Pancreas (tissue), 10 donors: Measurements from ENCODE around the gene SLC39A11. TPM values are rescaled to one million over a fixed set of nuclear protein-coding genes. Genes with fewer than 3 reads are reported as not detected.

Experiments
- ATAC-seq, 4 donors: fragments of 200-7000 bp; cut with Tn5 transposase; one replicate each; pipeline versions ENCODE4 v1.8.0 to v1.9.1; 2020; ENCODE audit warnings: mild to moderate bottlenecking in 4 of 4, moderate library complexity in 4 of 4
- DNase-seq, 6 donors: peaks; one replicate each; pipeline ENCODE4 v3.0.0-alpha.2; 2020
- FAIRE-seq: peaks from 2 replicates; lab custom pipeline; 2012; peaks lifted over from hg19 to GRCh38; lab: Jason Lieb, UNC
- H3K27ac ChIP-seq, 4 donors: fragments of 200-600 bp; sonication (generic); 1 replicate in 3 of 4; 2 replicates in 1 of 4; pipeline versions ENCODE4 v1.5.0 to v1.8.0; 2020
- H3K27me3 ChIP-seq, 4 donors: fragments of 200-600 bp; one replicate each; pipeline ENCODE4 v1.8.0; 2021
- H3K36me3 ChIP-seq, 3 donors: fragments of 200-600 bp; sonication (generic) in 1 of 3; one replicate each; pipeline versions ENCODE4 v1.5.0 to v1.8.0; 2020 to 2021
- H3K4me1 ChIP-seq, 3 donors: fragments of 200-600 bp; one replicate each; pipeline ENCODE4 v1.8.0; 2021
- H3K4me3 ChIP-seq, 4 donors: fragments of 200-600 bp; sonication (generic) in 2 of 4; one replicate each; pipeline versions ENCODE4 v1.5.0 to v1.8.0; 2020 to 2021
- H3K9me3 ChIP-seq, 4 donors: fragments of 200-600 bp; one replicate each; pipeline ENCODE4 v1.8.0; 2021
- WGBS, 2 donors: extraction: QIAGEN DNeasy Blood & Tissue Kit; methylation state at CpG; one replicate each; pipeline ENCODE4 v1.1.7; 2013; 5-methylcytosine and 5-hydroxymethylcytosine counted together
- intact Hi-C, 3 donors: fragments of 100-400 bp; cut with DNase I; formaldehyde crosslinking; loops; one replicate each; pipeline versions ENCODE4 v1.11.1 to v1.14.2; 2022
- polyA plus RNA-seq, 2 donors: library from polyadenylated mRNA; stranded (reverse); fragments of 200-250 nt; gene quantifications; one replicate each; pipeline ENCODE4 v1.2.3, GENCODE V29; 2013
- total RNA-seq, 6 donors: library from RNA; stranded (reverse); fragmentation: NEBNext Ultra II Directional in 4 of 6; extraction: Animal tissue kit (Norgen Biotek cat#: 25700) in 4 of 6; gene quantifications; one replicate each; pipeline versions ENCODE4 v1.2.1 to v1.2.4, GENCODE V29; 2021 to 2023
- TF ChIP-seq, protein P1 (sequence below), 4 donors: fragments of 200-600 bp; sonication (generic) in 3 of 4; IDR thresholded peaks; one replicate each; pipeline versions ENCODE4 v1.5.0 to v1.8.0; 2021; ENCODE audit warnings: antibody characterized with exemption in 4 of 4
- donor health status: healthy with polysubstance abuse.
- donor health status: DM: no; HTN: no; CAD: no; lungs with moderate emphysema.
- donor health status: DM: no; HTN: no; CAD: no.
- donor health status: control.
- donor health status: control.
- donor health status: Bipolar disorder and iron deficiency.
- donor health status: DM: yes; HTN: yes; CAD: no.
- donor health status: DM: no; HTN: no; CAD: no.
- donor health status: DM: no; HTN: no; CAD: no.
- donor health status: DM: yes; HTN: yes; CAD: no.

The SLC39A11 gene
- total and polyA plus RNA-seq, 8 donors, result 7.9 to 32.9 (median 19.9) TPM

DNA sequence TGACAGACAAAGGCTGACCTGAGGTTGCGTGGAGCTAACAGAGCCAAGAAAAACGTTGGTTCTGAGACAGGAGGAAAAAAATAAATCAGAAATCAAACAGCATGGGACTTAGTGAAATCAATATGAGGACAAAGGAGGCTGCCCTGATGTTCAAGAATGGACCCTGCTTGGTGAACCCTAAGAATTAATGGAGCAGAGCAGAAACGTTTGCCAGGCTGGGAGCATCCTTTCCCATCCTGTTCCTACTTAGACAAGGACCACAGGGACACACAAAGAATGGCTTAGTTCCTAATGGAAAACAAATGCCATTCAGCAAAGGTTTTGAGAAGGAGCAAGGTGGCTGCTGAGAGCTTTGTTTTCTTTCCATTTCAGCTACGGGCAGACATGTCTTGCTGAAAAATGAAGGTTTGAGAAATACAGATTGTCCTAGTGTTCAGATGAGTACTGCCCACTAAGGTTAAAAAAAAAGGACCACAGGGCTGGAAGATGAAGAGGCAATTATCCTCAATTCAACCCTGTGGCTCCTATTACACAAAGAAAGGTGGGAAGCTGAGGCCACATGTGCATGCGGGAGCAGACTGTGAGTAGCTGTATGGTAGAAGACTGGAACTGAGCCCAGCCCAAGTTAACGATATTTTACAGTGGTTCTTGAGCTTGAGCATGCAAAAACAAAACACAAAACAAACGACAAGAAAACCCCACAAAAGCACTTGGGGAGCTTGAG lies 230.1 kb downstream of the SLC39A11 start:
- Histone ChIP-seq H3K9me3 (no peaks in the 10 kb centered on the region), H3K4me1 (no peaks in the 10 kb centered on the region), H3K4me3 (no peak overlapping the region), H3K27me3 (no peaks in the 10 kb centered on the region), H3K36me3 (no peaks in the 10 kb centered on the region), H3K27ac (no peak overlapping the region)
- intact Hi-C loops, result no loop called here
- ATAC-seq (no peak), DNase-seq (no peak), FAIRE-seq (no peak)
- TF ChIP-seq, protein P1, sequence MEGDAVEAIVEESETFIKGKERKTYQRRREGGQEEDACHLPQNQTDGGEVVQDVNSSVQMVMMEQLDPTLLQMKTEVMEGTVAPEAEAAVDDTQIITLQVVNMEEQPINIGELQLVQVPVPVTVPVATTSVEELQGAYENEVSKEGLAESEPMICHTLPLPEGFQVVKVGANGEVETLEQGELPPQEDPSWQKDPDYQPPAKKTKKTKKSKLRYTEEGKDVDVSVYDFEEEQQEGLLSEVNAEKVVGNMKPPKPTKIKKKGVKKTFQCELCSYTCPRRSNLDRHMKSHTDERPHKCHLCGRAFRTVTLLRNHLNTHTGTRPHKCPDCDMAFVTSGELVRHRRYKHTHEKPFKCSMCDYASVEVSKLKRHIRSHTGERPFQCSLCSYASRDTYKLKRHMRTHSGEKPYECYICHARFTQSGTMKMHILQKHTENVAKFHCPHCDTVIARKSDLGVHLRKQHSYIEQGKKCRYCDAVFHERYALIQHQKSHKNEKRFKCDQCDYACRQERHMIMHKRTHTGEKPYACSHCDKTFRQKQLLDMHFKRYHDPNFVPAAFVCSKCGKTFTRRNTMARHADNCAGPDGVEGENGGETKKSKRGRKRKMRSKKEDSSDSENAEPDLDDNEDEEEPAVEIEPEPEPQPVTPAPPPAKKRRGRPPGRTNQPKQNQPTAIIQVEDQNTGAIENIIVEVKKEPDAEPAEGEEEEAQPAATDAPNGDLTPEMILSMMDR (IDR thresholded peaks at IDR 0.05), result no peak
- WGBS, 2 donors, result 66 to 71% methylated on average over 7 of the region's 7 CpGs

DNA sequence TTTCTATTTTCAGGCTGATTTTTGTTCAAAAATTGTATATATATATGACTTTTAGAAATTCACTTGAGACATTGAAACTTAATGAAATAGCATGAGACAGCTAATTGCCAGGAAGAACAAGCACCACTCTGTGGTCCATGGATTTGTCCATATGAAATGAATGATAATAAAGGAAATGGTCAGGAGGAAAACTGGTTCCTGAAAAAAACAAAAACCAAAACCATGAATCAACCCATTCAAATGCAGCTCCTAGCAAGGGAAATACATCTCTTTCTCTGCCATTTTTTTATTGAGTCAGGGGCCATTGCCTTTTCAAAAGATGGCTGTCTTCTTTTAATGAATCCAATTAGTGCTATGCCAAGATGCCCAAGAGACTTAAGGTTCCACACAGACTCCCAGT lies 230.7 kb downstream of the SLC39A11 start:
- no peaks in the 10 kb centered on the region for H3K36me3 ChIP-seq
- FAIRE-seq (no peak), DNase-seq (no peak), ATAC-seq (no peak)
- H3K4me1 ChIP-seq, result no peaks in the 10 kb centered on the region
- no peak overlapping the region for H3K27ac ChIP-seq
- no peaks in the 10 kb centered on the region for H3K9me3 ChIP-seq
- no peaks in the 10 kb centered on the region for H3K27me3 ChIP-seq
- no peak overlapping the region for H3K4me3 ChIP-seq
- TF ChIP-seq, protein P1 (IDR thresholded peaks at IDR 0.05), result no peak
- intact Hi-C loops, result no loop called here

DNA sequence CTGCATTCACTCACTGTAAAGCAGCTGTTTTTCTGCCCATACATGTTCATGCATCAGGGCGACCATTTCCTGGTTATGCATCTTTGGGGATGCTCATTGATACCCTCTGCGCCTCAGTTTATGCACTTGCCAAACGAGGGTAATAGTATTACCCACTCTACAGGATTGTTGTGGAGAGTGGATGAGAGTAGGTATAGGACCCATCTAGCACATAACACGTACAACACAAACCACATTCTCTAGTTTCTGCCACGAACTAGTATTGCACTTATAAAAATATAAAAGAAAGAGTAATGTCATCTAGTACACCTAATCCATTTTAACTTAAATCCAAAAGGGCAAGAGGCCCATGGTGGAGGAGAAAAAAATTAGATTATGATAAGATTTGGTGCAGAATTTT lies 231.7 kb downstream of the SLC39A11 start:
- WGBS, 2 donors, result 87 to 90% methylated on average over 5 of the region's 5 CpGs

DNA sequence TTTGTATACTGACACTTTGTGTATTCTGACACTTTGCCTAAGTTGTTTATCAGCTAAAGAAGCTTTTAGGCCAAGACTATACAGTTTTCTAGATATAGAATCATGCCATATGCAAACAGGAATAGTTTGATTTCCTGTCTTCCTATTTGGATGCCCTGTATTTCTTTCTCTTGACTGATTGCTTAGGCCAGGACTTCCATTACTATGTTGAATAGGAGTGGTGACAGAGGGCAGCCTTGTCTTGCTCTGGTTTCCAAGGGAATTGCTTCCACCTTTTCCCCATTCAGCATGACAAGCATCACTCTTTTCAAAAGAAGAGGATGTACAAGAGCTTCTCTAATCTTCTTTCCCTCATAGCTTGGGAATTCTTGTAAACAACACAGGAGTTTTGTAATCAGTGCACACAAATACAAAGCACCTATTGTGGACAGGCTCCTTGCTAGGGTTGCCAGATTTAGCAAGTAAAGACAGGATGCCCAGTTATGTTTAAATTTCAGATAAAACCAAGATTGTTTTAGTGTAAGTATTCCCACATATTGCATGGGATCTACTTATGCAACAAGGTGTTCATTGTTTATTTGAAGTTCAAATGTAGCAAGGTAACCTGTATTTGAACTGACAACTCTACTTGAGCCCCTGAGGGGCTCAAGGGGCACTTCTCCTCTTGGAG lies 233.5 kb downstream of the SLC39A11 start:
- H3K4me1 ChIP-seq, result no peaks in the 10 kb centered on the region
- ATAC-seq, result no peak
- H3K36me3 ChIP-seq, result no peaks in the 10 kb centered on the region
- DNase-seq, result no peak
- intact Hi-C loops, result no loop called here
- no peak for FAIRE-seq
- no peaks in the 10 kb centered on the region for H3K27me3 ChIP-seq
- TF ChIP-seq, protein P1 (IDR thresholded peaks at IDR 0.05), result no peak
- H3K9me3 ChIP-seq, result no peaks in the 10 kb centered on the region
- H3K27ac ChIP-seq, result no peak overlapping the region
- H3K4me3 ChIP-seq, result no peak overlapping the region

More for the DNA sequence above, 231.7 kb downstream of the SLC39A11 start:
- Histone ChIP-seq H3K9me3 (no peaks in the 10 kb centered on the region), H3K36me3 (no peaks in the 10 kb centered on the region), H3K27me3 (no peaks in the 10 kb centered on the region), H3K27ac (no peak overlapping the region), H3K4me1 (no peaks in the 10 kb centered on the region), H3K4me3 (no peak overlapping the region)
- intact Hi-C loops, result no loop called here
- FAIRE-seq (no peak), ATAC-seq (no peak), DNase-seq (no peak)
- TF ChIP-seq, protein P1 (IDR thresholded peaks at IDR 0.05), result no peak
